ENCODE measurements around the gene USHBP1.

GRCh38 chr19:17309198-17309964 is 44.8 kb upstream of the USHBP1 start, which contains the start of gene DDA1:
- TF ChIP-seq CTCF (IDR thresholded peaks at IDR 0.05) (no peak), POLR2AphosphoS5 (IDR thresholded peaks at IDR 0.05; ENCODE audit: insufficient read depth in 1 of 2, low read depth in 1 of 2) (peak; percentile 80 to 98), POLR2A (IDR thresholded peaks at IDR 0.05) (peak in 1 of 2 donors; percentile 17)

Measured in vagina (tissue), 2 donors.